GM10248 (cell line): ENCODE results near the gene KCNC3.
A peak's percentile ranks its signal among the peaks of the same experiment; 100 is the strongest.

Experiments
- CTCF ChIA-PET: fragments of 300-600 bp; sonication (Branson Sonifier 250); formaldehyde crosslinking; extraction: SDS; loops from one replicate; lab custom pipeline; 2021; ENCODE audit warnings: antibody characterized with exemption; lab: Yijun Ruan, JAX
- POLR2A ChIA-PET: fragments of 350-650 bp; sonication (Branson Sonifier 250); formaldehyde crosslinking; extraction: SDS; loops from one replicate; lab custom pipeline; 2020; ENCODE audit warnings: antibody characterized with exemption; lab: Yijun Ruan, JAX
- DNase-seq: peaks from one replicate; pipeline ENCODE4 v3.0.0; 2012; ENCODE audit errors: extremely low spot score
- CTCF ChIP-seq: IDR thresholded peaks from 2 replicates; pipeline ENCODE4 v1.5.1; 2012; ENCODE audit warnings: mild to moderate bottlenecking, low read depth; ENCODE audit errors: extremely low read depth, missing control alignments, control extremely low read depth

Gene KCNC3

GRCh38 chr19:50273821-50274220 lies 55.4 kb downstream of the KCNC3 start:
- ChIA-PET POLR2A (no interaction called here), CTCF (interaction anchor here (1.3 to 1.6 kb wide), 2 partner anchors 9 to 15 kb away, joined by 3 read pairs; no protein-coding TSS in a partner anchor)
- no peak for DNase-seq
- no peak for TF ChIP-seq CTCF

GRCh38 chr19:50272263-50272897 lies 56.8 kb downstream of the KCNC3 start:
- TF ChIP-seq CTCF: no peak
- no peak for DNase-seq
- POLR2A ChIA-PET: no interaction called here
- CTCF ChIA-PET: interaction anchor here (1.0 to 1.6 kb wide), 3 partner anchors 17 to 81 kb away, joined by 3 read pairs; no protein-coding TSS in a partner anchor

GRCh38 chr19:50269653-50270052 lies 59.5 kb downstream of the KCNC3 start:
- CTCF ChIA-PET: no interaction called here
- DNase-seq: no peak
- no peak for TF ChIP-seq CTCF
- POLR2A ChIA-PET: no interaction called here

- no peak for TF ChIP-seq CTCF
- no peak for DNase-seq
- CTCF ChIA-PET: interaction anchor here (1.5 kb wide), 1 partner anchor 14 kb away, joined by 6 read pairs; no protein-coding TSS in a partner anchor
- POLR2A ChIA-PET: no interaction called here
These were observed 60.7 kb downstream of the KCNC3 start for GRCh38 chr19:50268501-50268900.

- TF ChIP-seq CTCF: no peak
- no peak for DNase-seq
- CTCF ChIA-PET: interaction anchor here (1.5 kb wide), 1 partner anchor 13 kb away, joined by 6 read pairs; no protein-coding TSS in a partner anchor
- POLR2A ChIA-PET: no interaction called here
These were observed 61.1 kb downstream of the KCNC3 start for GRCh38 chr19:50268041-50268440.

- CTCF ChIA-PET: interaction anchor here (0.9 to 1.2 kb wide), 2 partner anchors 10 to 62 kb away, joined by 3 to 4 read pairs; partner anchors contain the start of gene KCNC3
- no peak for TF ChIP-seq CTCF
- DNase-seq: peak; percentile 57
- POLR2A ChIA-PET: interaction anchor here (0.6 kb wide), 1 partner anchor 66 kb away, joined by 5 read pairs; no protein-coding TSS in a partner anchor
These were observed 62.3 kb downstream of the KCNC3 start for GRCh38 chr19:50266896-50267295.
